ENCODE data around the gene GSTT4.
"Not testable (repeated sequence)": the region's sequence is repeated elsewhere in the genome, so short reads cannot be mapped to it uniquely, and the experiment has no call there.

Gene GSTT4

GRCh38 chr22:23951383-23951782 lies 53.9 kb downstream of the GSTT4 start:
- DNase-seq: not testable (repeated sequence)

- not testable (repeated sequence) for DNase-seq
Observed at GRCh38 chr22:23949764-23950163, 55.5 kb downstream of the GSTT4 start.
